ENCODE data around the gene TGFBR3. TPM values are rescaled to one million over a fixed set of nuclear protein-coding genes. Genes with fewer than 3 reads are reported as not detected.

TGFBR3 gene
- total and polyA plus RNA-seq, 9 of the 15 experiments (the other 6 are each of a cell fraction or from before 2014, with no cell fraction given), result 3.6 to 32.4 (median 15.6) TPM

GRCh38 chr1:91863498-91863897 lies 22.5 kb downstream of the TGFBR3 start:
- BruUV-seq (replicated peaks), result no TSS peak

More at GRCh38 chr1:91863498-91863897, 22.5 kb downstream of the TGFBR3 start:
- no peak overlapping the region for H3K9ac ChIP-seq (ENCODE audit: insufficient read depth in 1 of 2, low read depth in 2 of 2, low read length in 2 of 2)
- ATAC-seq, result no peak
- H3K4me2 ChIP-seq (ENCODE audit: insufficient read depth, low read length), result no peak overlapping the region
- CTCF ChIA-PET (ENCODE audit: low intra/inter-chr PET ratio), result no interaction called here
- intact Hi-C loops (cut with micrococcal nuclease), result no loop called here
- H3K9me3 ChIP-seq (replicated peaks; ENCODE audit: control insufficient read depth, insufficient read depth, low read depth, low read length), result no peaks in the 10 kb centered on the region
- whole genome bisulfite sequencing (ENCODE audit: insufficient coverage, low coverage, missing lambda C conversion rate), result 33% methylated on average over 3 of the region's 3 CpGs
- no peaks in the 10 kb centered on the region for H3K9me1 ChIP-seq (ENCODE audit: control insufficient read depth, insufficient read depth, low read length)
- peaks cover 14% of the 10 kb centered on the region; the same call in 1 of the 3 replicates for H3K36me3 ChIP-seq (ENCODE audit: control insufficient read depth, insufficient read depth, low read length)
- no peak for DNase-seq (ENCODE audit: extremely low read depth in 1 of 4, low spot score in 3 of 4)
- H4K20me1 ChIP-seq (replicated peaks; ENCODE audit: control insufficient read depth, insufficient read depth, low read length), result no peaks in the 10 kb centered on the region
- H3K4me1 ChIP-seq (replicated peaks in 1 of 2; ENCODE audit: control insufficient read depth in 2 of 2, insufficient read depth in 2 of 2, low read length in 2 of 2), result no peaks in the 10 kb centered on the region
- TF ChIP-seq EGR1 (conservative IDR thresholded peaks at IDR 0.05) (no peak), SMARCE1 (IDR thresholded peaks at IDR 0.05) (no peak), SAFB (IDR thresholded peaks at IDR 0.05; ENCODE audit: borderline replicate concordance, low read depth, low read length) (no peak), VEZF1 (CRISPR knock-in tag; IDR thresholded peaks at IDR 0.05) (no peak), NCOR1 (IDR thresholded peaks at IDR 0.05) (no peak), E2F3 (CRISPR knock-in tag; IDR thresholded peaks at IDR 0.05) (no peak), MCM2 (IDR thresholded peaks at IDR 0.05; ENCODE audit: low read depth) (no peak), RBM34 (IDR thresholded peaks at IDR 0.05; ENCODE audit: borderline replicate concordance, insufficient read depth, low read length) (no peak), ZNF263 (CRISPR knock-in tag; IDR thresholded peaks at IDR 0.05; ENCODE audit: borderline replicate concordance) (no peak), KDM2B (CRISPR knock-in tag; IDR thresholded peaks at IDR 0.05) (no peak), ZNF780A (CRISPR knock-in tag; IDR thresholded peaks at IDR 0.05) (no peak), HOXB6 (CRISPR knock-in tag; IDR thresholded peaks at IDR 0.05; ENCODE audit: borderline replicate concordance) (no peak)
- TF ChIP-seq, protein P1, sequence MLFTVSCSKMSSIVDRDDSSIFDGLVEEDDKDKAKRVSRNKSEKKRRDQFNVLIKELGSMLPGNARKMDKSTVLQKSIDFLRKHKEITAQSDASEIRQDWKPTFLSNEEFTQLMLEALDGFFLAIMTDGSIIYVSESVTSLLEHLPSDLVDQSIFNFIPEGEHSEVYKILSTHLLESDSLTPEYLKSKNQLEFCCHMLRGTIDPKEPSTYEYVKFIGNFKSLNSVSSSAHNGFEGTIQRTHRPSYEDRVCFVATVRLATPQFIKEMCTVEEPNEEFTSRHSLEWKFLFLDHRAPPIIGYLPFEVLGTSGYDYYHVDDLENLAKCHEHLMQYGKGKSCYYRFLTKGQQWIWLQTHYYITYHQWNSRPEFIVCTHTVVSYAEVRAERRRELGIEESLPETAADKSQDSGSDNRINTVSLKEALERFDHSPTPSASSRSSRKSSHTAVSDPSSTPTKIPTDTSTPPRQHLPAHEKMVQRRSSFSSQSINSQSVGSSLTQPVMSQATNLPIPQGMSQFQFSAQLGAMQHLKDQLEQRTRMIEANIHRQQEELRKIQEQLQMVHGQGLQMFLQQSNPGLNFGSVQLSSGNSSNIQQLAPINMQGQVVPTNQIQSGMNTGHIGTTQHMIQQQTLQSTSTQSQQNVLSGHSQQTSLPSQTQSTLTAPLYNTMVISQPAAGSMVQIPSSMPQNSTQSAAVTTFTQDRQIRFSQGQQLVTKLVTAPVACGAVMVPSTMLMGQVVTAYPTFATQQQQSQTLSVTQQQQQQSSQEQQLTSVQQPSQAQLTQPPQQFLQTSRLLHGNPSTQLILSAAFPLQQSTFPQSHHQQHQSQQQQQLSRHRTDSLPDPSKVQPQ (CRISPR knock-in tag; IDR thresholded peaks at IDR 0.05; ENCODE audit: borderline replicate concordance), result no peak
- H3K27ac ChIP-seq (ENCODE audit: extremely low read depth, low read depth, low read length), result no peak overlapping the region
- H3K27me3 ChIP-seq (ENCODE audit: control insufficient read depth in 2 of 2, insufficient read depth in 2 of 2, low read length in 2 of 2), result no peaks in the 10 kb centered on the region
- H3K4me3 ChIP-seq, result no peak overlapping the region
- H3K79me2 ChIP-seq (ENCODE audit: control insufficient read depth, insufficient read depth, low read length), result peaks cover 19% of the 10 kb centered on the region; the same call in 2 of the 3 replicates
- in situ Hi-C loops (cut with MboI), result no loop called here
- no peak overlapping the region for H2AFZ ChIP-seq (ENCODE audit: low read depth, low read length)
- FAIRE-seq, result no peak
- POLR2A ChIA-PET, result interaction anchor here (0.5 to 2.1 kb wide), 5 partner anchors 11 to 101 kb away, joined by 3 to 7 read pairs (median 3); no protein-coding TSS in a partner anchor
